ENCODE results near the gene FBXO8.

GRCh38 chr4:174324236-174324635 lies 40.8 kb upstream of the FBXO8 start:
- TF ChIP-seq, protein P1, sequence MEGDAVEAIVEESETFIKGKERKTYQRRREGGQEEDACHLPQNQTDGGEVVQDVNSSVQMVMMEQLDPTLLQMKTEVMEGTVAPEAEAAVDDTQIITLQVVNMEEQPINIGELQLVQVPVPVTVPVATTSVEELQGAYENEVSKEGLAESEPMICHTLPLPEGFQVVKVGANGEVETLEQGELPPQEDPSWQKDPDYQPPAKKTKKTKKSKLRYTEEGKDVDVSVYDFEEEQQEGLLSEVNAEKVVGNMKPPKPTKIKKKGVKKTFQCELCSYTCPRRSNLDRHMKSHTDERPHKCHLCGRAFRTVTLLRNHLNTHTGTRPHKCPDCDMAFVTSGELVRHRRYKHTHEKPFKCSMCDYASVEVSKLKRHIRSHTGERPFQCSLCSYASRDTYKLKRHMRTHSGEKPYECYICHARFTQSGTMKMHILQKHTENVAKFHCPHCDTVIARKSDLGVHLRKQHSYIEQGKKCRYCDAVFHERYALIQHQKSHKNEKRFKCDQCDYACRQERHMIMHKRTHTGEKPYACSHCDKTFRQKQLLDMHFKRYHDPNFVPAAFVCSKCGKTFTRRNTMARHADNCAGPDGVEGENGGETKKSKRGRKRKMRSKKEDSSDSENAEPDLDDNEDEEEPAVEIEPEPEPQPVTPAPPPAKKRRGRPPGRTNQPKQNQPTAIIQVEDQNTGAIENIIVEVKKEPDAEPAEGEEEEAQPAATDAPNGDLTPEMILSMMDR (IDR thresholded peaks at IDR 0.05; ENCODE audit: low read depth, low read length, poor library complexity, severe bottlenecking) = no peak
- no peak for TF ChIP-seq EZH2phosphoT487 (IDR thresholded peaks at IDR 0.05; ENCODE audit: borderline replicate concordance, low read length)
